Stomach (tissue), 4 donors: Measurements from ENCODE around the gene ADAM8.

Experiments
- CTCF ChIP-seq, 7 experiments: fragments of 450-650 bp in 4 of 7; fragments of 200-600 bp in 3 of 7; sonication (generic) in 3 of 7; IDR thresholded peaks; one replicate each; pipeline ENCODE4 v1.5.1; 2016 to 2019; ENCODE audit warnings: antibody characterized with exemption in 7 of 7, control low read depth in 2 of 7, mild to moderate bottlenecking in 1 of 7
- POLR2A ChIP-seq, 4 donors: fragments of 450-650 bp; IDR thresholded peaks; one replicate each; pipeline ENCODE4 v1.6.1; 2016; ENCODE audit warnings: antibody characterized with exemption in 4 of 4, control low read depth in 2 of 4, mild to moderate bottlenecking in 1 of 4, moderate library complexity in 1 of 4

GRCh38 chr10:133294189-133294588 lies 17.5 kb upstream of the ADAM8 start:
- TF ChIP-seq CTCF (IDR thresholded peaks at IDR 0.05), result no peak
- TF ChIP-seq POLR2A (IDR thresholded peaks at IDR 0.05), result no peak
